GM13976 (cell line): ENCODE measurements around the gene PICK1.

Experiments used
- DNase-seq: peaks from one replicate; pipeline ENCODE4 v3.0.0; 2012; ENCODE audit warnings: low spot score
- in situ Hi-C: fragments of 300-500 bp; cut with MboI; formaldehyde crosslinking; loops from one replicate; pipeline ENCODE4 v1.12.0; 2022; ENCODE audit warnings: low sequenced_read_pairs, mixed read lengths, inconsistent platforms; ENCODE audit not compliant: unreplicated experiment
- TF ChIP-seq, protein P1 (sequence below): IDR thresholded peaks from 2 replicates; pipeline ENCODE4 v1.5.1; 2012; ENCODE audit warnings: borderline replicate concordance, mild to moderate bottlenecking; ENCODE audit not compliant: insufficient read depth; ENCODE audit errors: extremely low read depth, missing control alignments, control extremely low read depth

Gene PICK1

DNA sequence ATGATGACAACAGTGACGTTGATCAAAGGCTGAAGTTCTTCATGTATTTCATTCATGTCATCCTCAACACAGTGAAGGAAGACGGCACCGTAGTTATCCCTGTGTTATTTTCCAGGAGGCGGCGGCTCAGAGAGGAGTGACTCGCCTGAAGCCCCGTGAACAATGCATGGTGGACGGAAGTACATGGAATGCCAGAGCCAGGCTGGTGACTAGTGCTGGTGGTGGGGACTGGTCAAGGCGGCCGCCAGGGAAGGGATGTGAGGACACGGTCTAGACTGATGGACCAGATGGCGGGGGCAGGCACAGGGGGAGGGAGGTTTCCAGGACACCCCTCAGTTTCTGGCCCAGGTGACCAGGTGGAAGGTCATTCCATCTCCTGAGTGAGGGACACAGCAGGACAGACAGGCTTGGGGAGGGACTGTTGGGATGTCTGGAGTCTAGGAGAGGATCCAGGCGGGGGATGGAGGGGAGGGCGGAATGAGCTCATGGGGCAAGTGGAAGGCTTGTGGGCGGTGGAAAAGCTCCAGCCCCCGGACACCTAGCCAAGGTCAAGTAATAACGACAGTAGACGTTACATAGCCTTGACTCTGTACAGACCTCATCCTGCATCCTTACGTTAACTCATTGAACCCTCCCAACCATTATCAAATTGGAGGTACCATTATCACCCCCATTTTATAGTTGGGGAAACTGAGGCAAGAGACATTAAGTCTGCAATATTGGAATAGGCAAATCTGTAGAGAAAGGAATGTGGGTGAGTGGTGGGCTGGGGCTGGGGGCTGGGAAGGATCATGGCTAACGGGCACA, 16.0 kb upstream of the PICK1 start:
- in situ Hi-C loops, result loop anchor here (10.0 kb wide), 1 partner anchor 314 kb away; no protein-coding TSS in a partner anchor
- TF ChIP-seq, protein P1, sequence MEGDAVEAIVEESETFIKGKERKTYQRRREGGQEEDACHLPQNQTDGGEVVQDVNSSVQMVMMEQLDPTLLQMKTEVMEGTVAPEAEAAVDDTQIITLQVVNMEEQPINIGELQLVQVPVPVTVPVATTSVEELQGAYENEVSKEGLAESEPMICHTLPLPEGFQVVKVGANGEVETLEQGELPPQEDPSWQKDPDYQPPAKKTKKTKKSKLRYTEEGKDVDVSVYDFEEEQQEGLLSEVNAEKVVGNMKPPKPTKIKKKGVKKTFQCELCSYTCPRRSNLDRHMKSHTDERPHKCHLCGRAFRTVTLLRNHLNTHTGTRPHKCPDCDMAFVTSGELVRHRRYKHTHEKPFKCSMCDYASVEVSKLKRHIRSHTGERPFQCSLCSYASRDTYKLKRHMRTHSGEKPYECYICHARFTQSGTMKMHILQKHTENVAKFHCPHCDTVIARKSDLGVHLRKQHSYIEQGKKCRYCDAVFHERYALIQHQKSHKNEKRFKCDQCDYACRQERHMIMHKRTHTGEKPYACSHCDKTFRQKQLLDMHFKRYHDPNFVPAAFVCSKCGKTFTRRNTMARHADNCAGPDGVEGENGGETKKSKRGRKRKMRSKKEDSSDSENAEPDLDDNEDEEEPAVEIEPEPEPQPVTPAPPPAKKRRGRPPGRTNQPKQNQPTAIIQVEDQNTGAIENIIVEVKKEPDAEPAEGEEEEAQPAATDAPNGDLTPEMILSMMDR, result no peak
- DNase-seq, result no peak

DNA sequence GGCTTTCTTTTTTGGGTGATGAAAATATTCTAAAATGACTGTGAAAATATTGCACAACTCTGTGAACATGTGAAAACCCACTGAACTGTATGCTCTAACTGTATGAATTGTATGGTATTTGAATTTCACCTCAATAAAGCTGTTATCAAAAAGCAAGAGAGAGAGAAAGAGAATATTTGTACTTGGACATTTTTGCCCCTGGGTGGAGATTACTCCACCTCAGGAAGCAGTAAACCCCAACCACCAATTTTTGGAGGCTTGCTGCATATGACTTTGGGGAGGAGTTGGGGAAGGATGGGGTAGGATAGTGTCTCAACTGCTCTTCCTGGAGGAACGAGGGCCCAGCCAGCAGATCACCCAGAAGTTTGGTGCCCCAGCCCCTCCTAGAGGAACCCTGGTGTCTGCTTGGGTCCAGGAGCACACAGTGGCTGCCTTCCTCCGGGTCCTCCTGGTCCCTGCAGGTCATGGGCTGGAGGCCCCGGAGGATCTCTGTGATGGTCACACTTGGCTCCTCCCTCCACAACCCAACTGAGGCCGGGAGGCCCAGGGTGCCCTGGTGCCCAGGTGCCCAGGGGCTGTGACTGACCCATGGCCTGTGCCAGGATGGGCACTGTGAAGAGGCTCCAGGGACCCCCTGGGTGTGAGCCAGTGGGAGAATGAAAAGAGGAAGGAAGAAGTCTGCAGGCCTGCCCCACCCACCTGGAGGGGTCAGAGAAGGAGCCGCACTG, 15.3 kb upstream of the PICK1 start:
- TF ChIP-seq, protein P1, result no peak
- no peak for DNase-seq
- in situ Hi-C loops, result loop anchor here (10.0 kb wide), 1 partner anchor 313 kb away; no protein-coding TSS in a partner anchor

DNA sequence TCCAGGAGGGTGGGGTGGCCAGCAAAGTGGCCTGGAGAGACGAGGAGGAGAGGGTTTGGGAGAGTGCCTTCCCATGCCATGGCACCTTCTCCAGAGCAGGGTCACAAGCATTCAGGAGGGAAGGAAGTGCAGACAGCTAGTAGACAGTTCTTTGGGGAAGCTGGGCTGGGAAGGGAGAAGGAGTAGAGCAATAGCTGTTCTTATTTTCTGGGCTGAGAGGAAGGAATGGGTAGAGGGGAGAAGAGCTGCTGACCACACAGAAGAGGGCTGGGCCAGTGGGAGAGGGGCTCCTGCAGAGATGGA, 14.8 kb upstream of the PICK1 start:
- in situ Hi-C loops, result loop anchor here (10.0 kb wide), 1 partner anchor 312 kb away; no protein-coding TSS in a partner anchor
- DNase-seq, result no peak

DNA sequence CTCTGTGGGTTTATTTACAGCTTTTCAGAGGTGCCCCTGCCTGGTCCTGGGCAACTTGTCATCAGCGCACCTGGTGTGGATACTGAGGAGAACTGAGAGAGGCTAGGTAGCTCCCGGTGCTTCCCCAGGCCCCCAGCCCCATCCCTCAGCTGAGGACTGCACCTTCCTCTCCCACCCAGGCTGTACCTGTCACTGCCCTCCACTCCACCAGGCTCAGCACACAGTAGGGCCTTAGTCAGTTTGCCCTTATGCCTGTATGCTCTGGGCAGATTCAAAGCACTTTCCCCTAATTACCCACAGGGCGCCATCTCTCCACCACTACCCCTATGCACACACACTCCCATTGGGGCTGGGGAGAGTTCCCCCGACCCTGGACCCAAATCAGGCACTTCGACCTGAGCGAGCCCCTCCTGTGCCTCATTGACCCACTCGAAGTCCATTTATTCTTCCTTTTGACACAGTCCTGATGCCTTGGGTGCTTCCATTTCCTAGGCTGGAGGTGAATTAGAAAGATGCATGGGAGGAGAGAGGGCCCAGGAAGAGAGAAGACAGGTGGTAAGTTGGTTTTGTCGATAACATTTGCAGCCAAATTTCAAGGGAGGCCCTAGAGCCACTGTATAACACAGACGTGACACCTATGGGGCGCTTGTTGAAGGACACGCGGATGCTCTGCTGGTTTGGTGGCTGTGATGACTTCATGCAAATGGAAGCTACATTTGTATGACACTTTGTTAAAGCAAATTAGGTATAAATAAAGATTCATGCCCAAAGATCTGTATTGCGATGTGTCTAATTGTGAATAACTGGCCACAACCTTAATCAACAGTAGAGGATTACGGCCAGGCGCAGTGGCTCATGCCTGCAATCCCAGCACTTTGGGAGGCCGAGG, 13.8 kb upstream of the PICK1 start:
- in situ Hi-C loops, result loop anchor here (10.0 kb wide), 1 partner anchor 311 kb away; no protein-coding TSS in a partner anchor
- TF ChIP-seq, protein P1, result no peak
- DNase-seq, result no peak

More for the DNA sequence above, 14.8 kb upstream of the PICK1 start:
- TF ChIP-seq, protein P1, result no peak

DNA sequence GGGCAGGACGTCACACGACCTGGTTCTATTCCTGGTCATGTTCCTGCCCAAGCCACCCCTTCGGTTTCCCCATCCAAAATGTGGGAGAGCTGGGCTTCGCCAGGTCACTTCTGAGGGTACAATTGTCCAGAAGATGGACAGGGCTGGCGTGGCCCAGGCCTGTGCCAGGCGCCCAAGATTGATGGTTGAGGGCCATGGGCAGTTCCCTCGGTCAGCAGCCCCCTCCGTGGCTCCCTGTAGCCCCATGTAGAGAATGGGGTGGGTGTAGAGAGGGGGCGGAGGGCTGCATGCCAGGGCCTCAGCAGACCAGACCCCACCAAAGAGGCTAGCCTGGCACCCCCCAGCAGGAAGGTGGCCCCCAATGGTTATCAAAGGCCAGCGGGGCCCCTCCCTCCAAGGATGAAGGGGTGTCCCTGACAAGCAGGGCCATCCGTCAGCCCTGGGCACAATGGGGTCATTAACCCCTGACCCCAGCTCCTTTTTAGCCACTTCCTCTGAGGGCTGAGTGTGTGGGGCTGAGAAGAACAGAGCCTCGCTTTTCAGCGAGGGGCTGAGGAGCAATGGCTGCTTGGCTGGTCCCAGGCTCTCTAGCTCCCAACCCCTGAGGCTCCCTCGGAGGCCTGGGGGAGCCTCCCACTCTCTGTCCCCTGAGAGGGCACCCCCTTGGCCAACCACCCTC, 11.0 kb upstream of the PICK1 start:
- no peak for DNase-seq
- in situ Hi-C loops, result loop anchor here (10.0 kb wide), 1 partner anchor 309 kb away; no protein-coding TSS in a partner anchor
- TF ChIP-seq, protein P1, result no peak
